GM21423 (cell line): ENCODE data around the gene ZMYM2.
"Not testable (repeated sequence)": the region's sequence is repeated elsewhere in the genome, so short reads cannot be mapped to it uniquely, and the experiment has no call there.

ENCODE experiments used
- ATAC-seq: cut with Tn5 transposase; IDR thresholded peaks from one replicate; pipeline ENCODE4 v1.9.1; 2021; ENCODE audit warnings: mild to moderate bottlenecking, moderate library complexity; ENCODE audit not compliant: unreplicated experiment

Gene ZMYM2

GRCh38 chr13:19982447-19983043 lies 24.0 kb downstream of the ZMYM2 start:
- ATAC-seq, result no peak

- ATAC-seq, result peak; percentile 79
Observed at GRCh38 chr13:19984430-19985218, 26.1 kb downstream of the ZMYM2 start.

GRCh38 chr13:19985219-19985556 lies 26.7 kb downstream of the ZMYM2 start:
- no peak for ATAC-seq

GRCh38 chr13:19991531-19991930 lies 33.0 kb downstream of the ZMYM2 start:
- no peak for ATAC-seq

- ATAC-seq, result no peak
Observed at GRCh38 chr13:19993024-19993423, 34.5 kb downstream of the ZMYM2 start.

GRCh38 chr13:19998960-19999359 lies 40.4 kb downstream of the ZMYM2 start:
- no peak for ATAC-seq

GRCh38 chr13:20000062-20000552 lies 41.6 kb downstream of the ZMYM2 start:
- ATAC-seq, result no peak

GRCh38 chr13:20001366-20002190 lies 43.1 kb downstream of the ZMYM2 start:
- ATAC-seq, result no peak

- no peak for ATAC-seq
Observed at GRCh38 chr13:20002787-20003186, 44.3 kb downstream of the ZMYM2 start.

GRCh38 chr13:20006206-20006605 lies 47.7 kb downstream of the ZMYM2 start:
- ATAC-seq, result no peak

GRCh38 chr13:20015763-20016162 lies 57.2 kb downstream of the ZMYM2 start:
- no peak for ATAC-seq

GRCh38 chr13:20016649-20017364 lies 58.3 kb downstream of the ZMYM2 start:
- no peak for ATAC-seq

- no peak for ATAC-seq
Observed at GRCh38 chr13:20017365-20017711, 58.8 kb downstream of the ZMYM2 start.

GRCh38 chr13:20019043-20019442 lies 60.5 kb downstream of the ZMYM2 start:
- no peak for ATAC-seq

- no peak for ATAC-seq
Observed at GRCh38 chr13:20024702-20025101, 66.2 kb downstream of the ZMYM2 start.

GRCh38 chr13:20028953-20029352 lies 70.4 kb downstream of the ZMYM2 start:
- ATAC-seq, result no peak

- no peak for ATAC-seq
Observed at GRCh38 chr13:20033486-20033885, 75.0 kb downstream of the ZMYM2 start.

- no peak for ATAC-seq
Observed at GRCh38 chr13:20035130-20035529, 76.6 kb downstream of the ZMYM2 start.

GRCh38 chr13:20037908-20038307 lies 79.4 kb downstream of the ZMYM2 start:
- ATAC-seq, result no peak

GRCh38 chr13:20042603-20043002 lies 84.1 kb downstream of the ZMYM2 start:
- ATAC-seq, result not testable (repeated sequence)
